Measurements from ENCODE around the gene EXOSC1. TPM values are rescaled to one million over a fixed set of nuclear protein-coding genes. Genes with fewer than 3 reads are reported as not detected.

The EXOSC1 gene
- total and polyA plus RNA-seq, 2 donors (not counting 3 experiments of a cell fraction or from before 2014, with no cell fraction given): 50.7 to 52.9 TPM

DNA sequence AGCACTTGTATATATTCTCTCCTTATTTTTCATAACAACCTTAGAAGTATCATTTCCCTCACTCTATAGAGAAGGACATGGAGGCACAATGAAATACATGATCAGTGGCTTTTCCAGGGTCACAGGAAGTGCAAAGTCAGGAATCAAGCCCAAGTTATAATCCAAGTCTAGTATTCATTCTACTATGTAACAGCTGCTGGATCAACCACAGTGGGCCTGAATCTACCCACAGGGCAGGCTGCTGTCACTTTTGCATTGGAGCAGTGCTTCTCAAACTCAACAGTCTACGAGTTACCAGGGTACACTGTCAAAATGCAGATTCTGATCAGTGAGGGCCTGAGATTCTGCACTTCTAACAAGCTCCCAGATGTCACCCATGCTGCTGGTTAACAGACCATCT lies 18.4 kb upstream of the EXOSC1 start:
- no peaks in the 10 kb centered on the region for H3K79me2 ChIP-seq (ENCODE audit: control insufficient read depth, insufficient read depth, low read length)
- no peaks in the 10 kb centered on the region for H3K9me1 ChIP-seq (replicated peaks; ENCODE audit: control insufficient read depth, extremely low read depth, insufficient read depth, low read length)
- no peak for FAIRE-seq
- no peak overlapping the region for H3K4me2 ChIP-seq (ENCODE audit: insufficient read depth, low read length)
- H2AFZ ChIP-seq (ENCODE audit: low read depth, low read length): no peak overlapping the region
- DNase-seq (ENCODE audit: low read depth, low spot score): peak; percentile 24
- no peaks in the 10 kb centered on the region for H3K9me3 ChIP-seq (replicated peaks; ENCODE audit: control insufficient read depth, insufficient read depth, low read length)
- no peak overlapping the region for H3K9ac ChIP-seq (replicated peaks; ENCODE audit: extremely low read depth, insufficient read depth, low read length)
- H3K4me3 ChIP-seq (replicated peaks in 1 of 3; ENCODE audit: insufficient read depth in 1 of 3, low read depth in 1 of 3, low read length in 3 of 3): no peak overlapping the region
- dilution Hi-C loops (cut with MboI; ENCODE audit: extremely low pct_ligation_motif_present, low sequenced_read_pairs) (no loop called here), intact Hi-C loops (cut with micrococcal nuclease) (no loop called here)
- H3K36me3 ChIP-seq (ENCODE audit: control insufficient read depth in 2 of 2, extremely low read depth in 1 of 2, insufficient read depth in 2 of 2, low read length in 2 of 2): peaks cover 40 to 67% of the 10 kb centered on the region in 2 experiments
- no peak overlapping the region for H3K27ac ChIP-seq (ENCODE audit: insufficient read depth, low read depth, low read length)
- TF ChIP-seq, protein P1, sequence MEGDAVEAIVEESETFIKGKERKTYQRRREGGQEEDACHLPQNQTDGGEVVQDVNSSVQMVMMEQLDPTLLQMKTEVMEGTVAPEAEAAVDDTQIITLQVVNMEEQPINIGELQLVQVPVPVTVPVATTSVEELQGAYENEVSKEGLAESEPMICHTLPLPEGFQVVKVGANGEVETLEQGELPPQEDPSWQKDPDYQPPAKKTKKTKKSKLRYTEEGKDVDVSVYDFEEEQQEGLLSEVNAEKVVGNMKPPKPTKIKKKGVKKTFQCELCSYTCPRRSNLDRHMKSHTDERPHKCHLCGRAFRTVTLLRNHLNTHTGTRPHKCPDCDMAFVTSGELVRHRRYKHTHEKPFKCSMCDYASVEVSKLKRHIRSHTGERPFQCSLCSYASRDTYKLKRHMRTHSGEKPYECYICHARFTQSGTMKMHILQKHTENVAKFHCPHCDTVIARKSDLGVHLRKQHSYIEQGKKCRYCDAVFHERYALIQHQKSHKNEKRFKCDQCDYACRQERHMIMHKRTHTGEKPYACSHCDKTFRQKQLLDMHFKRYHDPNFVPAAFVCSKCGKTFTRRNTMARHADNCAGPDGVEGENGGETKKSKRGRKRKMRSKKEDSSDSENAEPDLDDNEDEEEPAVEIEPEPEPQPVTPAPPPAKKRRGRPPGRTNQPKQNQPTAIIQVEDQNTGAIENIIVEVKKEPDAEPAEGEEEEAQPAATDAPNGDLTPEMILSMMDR (IDR thresholded peaks at IDR 0.05; ENCODE audit: extremely low read depth in 1 of 2, insufficient read depth in 1 of 2, low read depth in 1 of 2, low read length in 2 of 2): no peak
- TF ChIP-seq FOS (IDR thresholded peaks at IDR 0.05; ENCODE audit: borderline replicate concordance, insufficient read depth, low read length): no peak
- TF ChIP-seq EZH2 (IDR thresholded peaks at IDR 0.05; ENCODE audit: borderline replicate concordance, low read depth, low read length, severe bottlenecking): no peak
- no peak for TF ChIP-seq JUN (IDR thresholded peaks at IDR 0.05; ENCODE audit: borderline replicate concordance, insufficient read depth, insufficient read length, low read depth)
- TF ChIP-seq MYC (IDR thresholded peaks at IDR 0.05; ENCODE audit: low read depth, low read length): no peak
- no peak for TF ChIP-seq POLR2AphosphoS5 (IDR thresholded peaks at IDR 0.05; ENCODE audit: insufficient read depth, low read depth, low read length)
- TF ChIP-seq GATA2 (IDR thresholded peaks at IDR 0.05; ENCODE audit: insufficient read depth, insufficient read length, low read depth, low read length): no peak
- no peak for TF ChIP-seq POLR2A (IDR thresholded peaks at IDR 0.05; ENCODE audit: low read depth, low read length)
- TF ChIP-seq, protein P2, sequence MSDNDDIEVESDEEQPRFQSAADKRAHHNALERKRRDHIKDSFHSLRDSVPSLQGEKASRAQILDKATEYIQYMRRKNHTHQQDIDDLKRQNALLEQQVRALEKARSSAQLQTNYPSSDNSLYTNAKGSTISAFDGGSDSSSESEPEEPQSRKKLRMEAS (IDR thresholded peaks at IDR 0.05; ENCODE audit: insufficient read depth, insufficient read length): no peak
- H4K20me1 ChIP-seq (replicated peaks; ENCODE audit: control insufficient read depth, extremely low read depth, insufficient read depth, low read length): no peaks in the 10 kb centered on the region
- CTCF ChIA-PET: interaction anchor here (0.9 to 5.8 kb wide), 13 partner anchors 8 to 148 kb away, joined by 3 to 61 read pairs (median 4); partner anchors contain the start of genes ANKRD2 and UBTD1
- peaks cover 3% of the 10 kb centered on the region for H3K4me1 ChIP-seq (ENCODE audit: control insufficient read depth, extremely low read depth, insufficient read depth, low read length)
- no TSS peak for BruUV-seq (replicated peaks)
- H3K27me3 ChIP-seq (ENCODE audit: control insufficient read depth in 2 of 2, insufficient read depth in 2 of 2, low read length in 2 of 2): no peaks in the 10 kb centered on the region
- POLR2A ChIA-PET: no interaction called here
